ENCODE measurements around the gene OSBP2. TPM values are rescaled to one million over a fixed set of nuclear protein-coding genes. Genes with fewer than 3 reads are reported as not detected.

Gene OSBP2
- total RNA-seq, 4 donors from 2014 or later: 0.49 to 8.2 (median 0.72) TPM

DNA sequence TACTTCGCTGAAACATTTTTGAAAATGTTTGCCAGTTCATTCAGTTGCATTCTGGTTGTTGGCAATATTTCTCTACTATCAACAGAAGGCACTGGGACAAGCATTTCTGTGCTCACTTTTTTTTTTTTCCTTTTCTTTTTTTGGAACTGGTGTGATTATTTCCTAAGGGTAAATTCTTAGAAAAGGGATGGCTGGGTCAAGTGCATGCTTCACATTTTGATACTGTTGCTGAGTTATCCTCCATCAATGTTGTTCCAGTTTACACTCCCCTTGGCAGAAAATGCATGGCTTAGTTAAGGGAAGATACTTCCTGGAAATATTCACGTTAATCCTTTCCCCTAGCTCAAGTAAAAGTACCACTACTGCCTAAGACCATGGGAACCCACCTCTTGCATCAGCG, 81.8 kb downstream of the OSBP2 start:
- TF ChIP-seq, protein P1, sequence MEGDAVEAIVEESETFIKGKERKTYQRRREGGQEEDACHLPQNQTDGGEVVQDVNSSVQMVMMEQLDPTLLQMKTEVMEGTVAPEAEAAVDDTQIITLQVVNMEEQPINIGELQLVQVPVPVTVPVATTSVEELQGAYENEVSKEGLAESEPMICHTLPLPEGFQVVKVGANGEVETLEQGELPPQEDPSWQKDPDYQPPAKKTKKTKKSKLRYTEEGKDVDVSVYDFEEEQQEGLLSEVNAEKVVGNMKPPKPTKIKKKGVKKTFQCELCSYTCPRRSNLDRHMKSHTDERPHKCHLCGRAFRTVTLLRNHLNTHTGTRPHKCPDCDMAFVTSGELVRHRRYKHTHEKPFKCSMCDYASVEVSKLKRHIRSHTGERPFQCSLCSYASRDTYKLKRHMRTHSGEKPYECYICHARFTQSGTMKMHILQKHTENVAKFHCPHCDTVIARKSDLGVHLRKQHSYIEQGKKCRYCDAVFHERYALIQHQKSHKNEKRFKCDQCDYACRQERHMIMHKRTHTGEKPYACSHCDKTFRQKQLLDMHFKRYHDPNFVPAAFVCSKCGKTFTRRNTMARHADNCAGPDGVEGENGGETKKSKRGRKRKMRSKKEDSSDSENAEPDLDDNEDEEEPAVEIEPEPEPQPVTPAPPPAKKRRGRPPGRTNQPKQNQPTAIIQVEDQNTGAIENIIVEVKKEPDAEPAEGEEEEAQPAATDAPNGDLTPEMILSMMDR (IDR thresholded peaks at IDR 0.05; ENCODE audit: low read depth): no peak

DNA sequence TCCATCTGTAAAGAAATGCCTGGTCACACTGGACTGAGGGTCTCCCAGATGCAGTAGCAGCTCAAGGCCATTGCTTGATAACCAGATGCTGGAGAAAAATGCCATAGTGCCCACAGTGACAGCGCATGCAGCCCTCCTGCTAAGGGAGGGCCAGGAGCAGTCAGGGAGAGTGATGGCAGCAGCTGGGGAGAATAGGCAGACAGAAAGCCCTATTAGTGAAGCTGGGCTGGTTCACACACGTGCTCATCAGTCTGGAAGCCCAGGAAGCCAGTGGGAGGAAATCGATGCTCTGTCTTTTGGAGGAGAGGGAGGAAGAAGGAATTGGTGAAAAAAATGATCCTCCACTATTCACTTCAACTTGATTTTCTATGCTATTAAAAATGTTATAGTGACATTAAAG, 82.9 kb downstream of the OSBP2 start:
- TF ChIP-seq, protein P1 (IDR thresholded peaks at IDR 0.05; ENCODE audit: low read depth): no peak

DNA sequence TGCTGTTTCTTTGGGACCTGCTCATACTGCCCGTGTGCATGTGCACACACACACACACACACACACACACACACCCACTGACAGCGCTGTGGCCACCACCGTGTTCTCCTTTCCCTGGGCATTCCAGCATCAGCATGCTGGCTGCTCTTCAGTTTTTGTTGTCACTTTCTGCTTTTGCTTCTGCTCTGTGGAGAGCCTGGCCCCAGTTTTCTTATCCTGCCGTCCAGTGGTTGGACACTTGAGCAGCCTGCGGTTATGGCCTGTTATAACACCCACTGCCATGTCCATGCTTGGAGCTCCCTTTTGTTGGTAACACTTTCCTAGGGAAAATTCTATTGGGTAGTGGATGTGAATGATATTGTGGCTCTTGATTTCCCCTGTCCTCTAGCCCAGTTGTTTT, 83.6 kb downstream of the OSBP2 start:
- TF ChIP-seq, protein P1 (IDR thresholded peaks at IDR 0.05; ENCODE audit: low read depth): no peak

DNA sequence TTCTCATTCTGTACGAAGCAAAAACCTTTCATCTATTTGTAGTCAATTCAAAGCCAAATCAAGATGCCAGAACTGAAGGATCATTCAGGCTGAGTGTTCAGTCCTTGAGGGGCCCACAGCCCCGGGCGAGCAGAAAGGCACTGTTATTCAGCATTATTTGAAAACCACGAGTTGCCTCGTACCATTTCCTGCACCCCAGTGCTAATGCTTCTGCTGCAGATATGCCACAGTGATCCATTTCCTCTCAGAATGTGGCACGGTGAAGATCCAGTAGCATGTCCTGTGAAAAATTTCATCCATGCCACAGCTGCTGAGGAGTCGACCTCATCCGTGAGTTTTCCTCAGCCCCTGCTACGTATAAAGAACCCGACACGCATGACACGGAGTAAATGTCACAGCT, 85.4 kb downstream of the OSBP2 start:
- TF ChIP-seq, protein P1 (IDR thresholded peaks at IDR 0.05; ENCODE audit: low read depth): no peak

DNA sequence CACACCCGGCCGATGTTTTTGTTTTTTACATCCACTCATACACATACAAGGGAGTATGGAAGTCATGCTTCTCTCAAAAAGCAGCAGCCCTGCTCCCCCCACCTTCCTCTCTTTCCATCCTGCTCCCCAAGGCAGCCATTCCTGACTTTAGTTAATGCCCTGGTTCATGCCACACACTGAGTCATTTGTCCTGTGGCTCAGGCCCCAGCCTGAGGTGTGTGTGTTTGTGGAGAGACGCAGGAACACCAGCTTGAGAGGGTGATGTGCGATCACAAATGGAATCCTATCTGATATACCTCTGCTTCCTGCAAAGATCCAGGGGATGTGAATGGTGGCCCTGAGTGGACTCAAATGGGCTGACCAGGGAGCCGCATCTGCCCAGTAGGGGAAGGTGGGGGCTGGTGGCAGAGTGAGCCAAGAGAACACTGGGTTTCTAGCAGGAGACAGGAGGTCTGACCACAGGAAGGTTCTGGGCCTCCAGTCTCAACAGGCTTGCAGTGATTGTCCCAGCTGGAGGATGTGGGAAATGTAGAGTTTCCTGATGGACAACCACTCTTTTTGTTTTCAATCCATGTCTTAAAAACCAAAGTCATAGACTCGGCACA, 86.7 kb downstream of the OSBP2 start:
- TF ChIP-seq, protein P1 (IDR thresholded peaks at IDR 0.05; ENCODE audit: low read depth): no peak

DNA sequence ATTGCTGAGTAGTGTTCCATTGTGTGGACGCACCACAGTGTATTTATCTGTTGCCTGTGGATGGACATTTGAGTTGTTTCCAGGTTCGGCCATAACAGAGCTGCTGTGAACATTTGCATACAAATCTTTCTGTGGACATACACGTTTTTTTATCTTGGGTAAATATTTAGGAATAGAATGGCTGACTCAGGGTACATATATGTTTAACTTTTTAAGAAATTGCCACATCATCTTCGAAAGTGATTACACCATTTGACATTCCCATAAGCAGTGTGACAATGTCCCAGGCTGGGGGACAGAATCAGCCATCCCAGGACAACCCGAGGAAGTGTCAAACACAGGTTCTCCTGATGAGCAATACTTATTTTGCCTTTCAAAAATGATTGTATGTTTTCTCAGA, 87.9 kb downstream of the OSBP2 start:
- TF ChIP-seq, protein P1 (IDR thresholded peaks at IDR 0.05; ENCODE audit: low read depth): no peak

DNA sequence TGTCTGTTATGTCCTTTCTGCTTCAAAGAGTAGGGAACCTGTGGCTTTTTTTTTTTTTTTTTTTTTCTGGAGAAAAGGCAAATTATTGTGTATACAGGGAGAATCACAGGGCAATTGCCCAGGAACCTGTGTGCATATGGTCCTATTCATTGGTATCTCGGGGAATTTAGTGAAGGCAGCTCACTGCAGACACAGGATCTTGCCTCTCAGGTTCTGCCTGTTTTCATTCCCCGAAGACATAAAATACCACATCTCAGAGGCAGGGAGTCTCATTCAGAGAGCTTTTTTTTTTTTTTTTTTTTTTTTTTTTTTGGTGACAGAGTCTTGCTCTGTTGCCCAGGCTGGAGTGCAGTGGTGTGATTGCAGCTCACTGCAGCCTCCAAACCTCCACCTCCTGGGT, 88.3 kb downstream of the OSBP2 start:
- TF ChIP-seq, protein P1 (IDR thresholded peaks at IDR 0.05; ENCODE audit: low read depth): no peak
